Activated CD4-positive, alpha-beta T cell treated with anti-CD3 and anti-CD28 coated beads, Interleukin-2, amount 50 U/mL, for 24 hours (primary cell): ENCODE results near the gene GALNT5.
"Not testable (repeated sequence)": the region's sequence is repeated elsewhere in the genome, so short reads cannot be mapped to it uniquely, and the experiment has no call there.

Experiments
- DNase-seq, 2 donors: peaks; one replicate each; pipeline ENCODE4 v3.0.0-alpha.2; 2020; ENCODE audit warnings: low read depth in 1 of 2, low spot score in 1 of 2

The GALNT5 gene

GRCh38 chr2:157246765-157247407 is 10.6 kb upstream of the GALNT5 start:
- no peak for DNase-seq

- DNase-seq, result no peak
These were observed 6.7 kb upstream of the GALNT5 start for GRCh38 chr2:157250836-157251235.

GRCh38 chr2:157251932-157252331 is 5.6 kb upstream of the GALNT5 start:
- DNase-seq, result no peak

GRCh38 chr2:157252529-157252928 is 5.0 kb upstream of the GALNT5 start:
- DNase-seq, result no peak

GRCh38 chr2:157254041-157254440 is 3.5 kb upstream of the GALNT5 start:
- no peak for DNase-seq

GRCh38 chr2:157255746-157256145 is 1.8 kb upstream of the GALNT5 start:
- no peak for DNase-seq

GRCh38 chr2:157256626-157257025 is 879 bp upstream of the GALNT5 start:
- peak in 1 of 2 donors; percentile 10 for DNase-seq

- DNase-seq, result no peak
These were observed 1.2 kb downstream of the GALNT5 start for GRCh38 chr2:157258520-157259326.

GRCh38 chr2:157259386-157259785 is 1.9 kb downstream of the GALNT5 start:
- DNase-seq, result no peak

- no peak for DNase-seq
These were observed 2.5 kb downstream of the GALNT5 start for GRCh38 chr2:157259960-157260359.

GRCh38 chr2:157260533-157261198 is 3.2 kb downstream of the GALNT5 start:
- DNase-seq, result no peak

- DNase-seq, result peak; percentile 17 to 70
These were observed 3.8 kb downstream of the GALNT5 start for GRCh38 chr2:157261199-157261782.

- DNase-seq, result no peak
These were observed 4.7 kb downstream of the GALNT5 start for GRCh38 chr2:157262248-157262647.

- no peak for DNase-seq
These were observed 6.6 kb downstream of the GALNT5 start for GRCh38 chr2:157264099-157264498.

GRCh38 chr2:157265825-157266224 is 8.3 kb downstream of the GALNT5 start:
- DNase-seq, result no peak

- DNase-seq, result no peak
These were observed 10.0 kb downstream of the GALNT5 start for GRCh38 chr2:157267476-157267875.

- DNase-seq, result no peak
These were observed 11.6 kb downstream of the GALNT5 start for GRCh38 chr2:157269060-157269459.

GRCh38 chr2:157269922-157270321 is 12.4 kb downstream of the GALNT5 start:
- DNase-seq, result no peak

- no peak for DNase-seq
These were observed 14.2 kb downstream of the GALNT5 start for GRCh38 chr2:157271590-157272203.

- DNase-seq, result not testable (repeated sequence)
These were observed 21.8 kb downstream of the GALNT5 start for GRCh38 chr2:157279311-157279710.

GRCh38 chr2:157281316-157281715 is 23.8 kb downstream of the GALNT5 start:
- DNase-seq, result no peak
